OCI-LY7 (cell line): ENCODE results near the gene TMEM161A.

Source experiments
- CTCF ChIP-seq: fragments of 200-600 bp; sonication (generic); conservative IDR thresholded peaks from 2 replicates; pipeline ENCODE4 v1.5.1; 2014; ENCODE audit warnings: mild to moderate bottlenecking, antibody characterized with exemption, low read length, moderate library complexity, mixed read lengths
- EZH2phosphoT487 ChIP-seq: fragments of 200-600 bp; sonication (generic); IDR thresholded peaks from 2 replicates; pipeline ENCODE4 v1.6.1; 2018; ENCODE audit warnings: low read depth, borderline replicate concordance, mild to moderate bottlenecking, mixed run types, antibody characterized with exemption, low read length, moderate library complexity, mixed read lengths

GRCh38 chr19:19170053-19170872 is 32.0 kb upstream of the TMEM161A start, which contains the start of gene MEF2B:
- TF ChIP-seq EZH2phosphoT487 (no peak), CTCF (no peak)
